ENCODE data around the gene SLC35D3.
"Not testable (repeated sequence)": the region's sequence is repeated elsewhere in the genome, so short reads cannot be mapped to it uniquely, and the experiment has no call there.

The SLC35D3 gene

DNA sequence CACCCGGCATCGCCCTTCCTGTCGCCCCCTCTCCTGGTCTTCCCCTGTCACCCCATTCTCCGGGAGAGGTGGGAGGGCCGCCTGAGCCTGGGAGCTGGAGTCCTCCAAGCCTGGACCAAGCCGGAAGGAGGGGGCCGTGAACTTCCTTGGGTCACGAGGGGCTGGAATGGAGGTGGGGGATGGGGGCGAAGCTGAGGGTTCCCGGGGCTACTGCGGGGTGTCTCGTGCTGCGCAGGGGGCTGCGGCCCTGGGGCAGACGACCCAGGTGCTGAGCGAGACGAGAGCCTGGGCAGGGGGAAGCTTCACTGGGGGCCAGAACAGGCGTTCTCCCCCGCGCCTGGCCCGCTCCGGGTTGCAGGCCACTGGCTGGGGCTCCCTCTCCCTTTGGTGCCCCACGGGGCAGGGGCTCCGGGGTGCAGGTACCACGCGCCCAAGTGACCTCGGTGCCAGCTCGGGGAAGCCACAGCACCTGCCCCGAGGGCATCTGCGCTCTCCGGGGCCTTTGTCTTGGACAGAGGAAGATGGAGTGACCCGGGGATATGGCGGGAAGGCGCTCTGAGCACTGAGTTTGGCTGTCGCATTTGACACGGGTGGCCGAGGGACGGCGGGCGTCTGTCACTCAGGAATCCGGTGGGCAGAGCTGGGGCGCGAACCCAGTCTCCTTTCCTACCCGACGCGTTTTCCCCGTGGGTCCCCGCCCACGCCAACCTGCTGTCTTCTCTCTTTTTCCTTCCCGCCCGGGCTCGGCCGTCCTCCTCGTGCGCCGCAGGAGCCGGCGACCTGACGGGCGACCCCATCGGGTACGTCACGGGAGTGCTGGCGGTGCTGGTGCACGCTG lies 1.2 kb downstream of the SLC35D3 start:
- no peak for DNase-seq (ENCODE audit: low read depth)

DNA sequence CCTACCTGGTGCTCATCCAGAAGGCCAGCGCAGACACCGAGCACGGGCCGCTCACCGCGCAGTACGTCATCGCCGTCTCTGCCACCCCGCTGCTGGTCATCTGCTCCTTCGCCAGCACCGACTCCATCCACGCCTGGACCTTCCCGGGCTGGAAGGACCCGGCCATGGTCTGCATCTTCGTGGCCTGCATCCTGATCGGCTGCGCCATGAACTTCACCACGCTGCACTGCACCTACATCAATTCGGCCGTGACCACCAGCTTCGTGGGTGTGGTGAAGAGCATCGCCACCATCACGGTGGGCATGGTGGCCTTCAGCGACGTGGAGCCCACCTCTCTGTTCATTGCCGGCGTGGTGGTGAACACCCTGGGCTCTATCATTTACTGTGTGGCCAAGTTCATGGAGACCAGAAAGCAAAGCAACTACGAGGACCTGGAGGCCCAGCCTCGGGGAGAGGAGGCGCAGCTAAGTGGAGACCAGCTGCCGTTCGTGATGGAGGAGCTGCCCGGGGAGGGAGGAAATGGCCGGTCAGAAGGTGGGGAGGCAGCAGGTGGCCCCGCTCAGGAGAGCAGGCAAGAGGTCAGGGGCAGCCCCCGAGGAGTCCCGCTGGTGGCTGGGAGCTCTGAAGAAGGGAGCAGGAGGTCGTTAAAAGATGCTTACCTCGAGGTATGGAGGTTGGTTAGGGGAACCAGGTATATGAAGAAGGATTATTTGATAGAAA lies 2.0 kb downstream of the SLC35D3 start:
- DNase-seq (ENCODE audit: low read depth): no peak

DNA sequence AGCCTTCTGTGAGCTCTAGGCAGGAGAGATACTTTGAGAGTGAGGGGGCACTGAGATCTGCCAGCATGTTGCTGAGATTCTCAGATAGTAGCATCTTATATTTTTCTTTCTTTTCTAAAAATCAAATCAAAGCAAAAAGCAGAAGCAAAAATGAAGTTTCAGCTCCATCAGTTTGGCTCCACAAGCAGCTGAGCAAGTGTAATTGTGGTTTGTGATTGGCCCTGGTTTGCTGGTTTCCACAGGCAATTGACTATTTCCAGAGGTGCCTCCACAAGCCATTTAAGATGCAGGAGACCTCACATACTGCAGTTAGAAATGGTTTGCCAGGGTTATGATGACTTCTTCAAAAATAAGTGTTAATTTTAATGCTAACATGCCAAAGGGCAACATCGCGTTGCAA lies 4.3 kb downstream of the SLC35D3 start:
- DNase-seq (ENCODE audit: low read depth): no peak

DNA sequence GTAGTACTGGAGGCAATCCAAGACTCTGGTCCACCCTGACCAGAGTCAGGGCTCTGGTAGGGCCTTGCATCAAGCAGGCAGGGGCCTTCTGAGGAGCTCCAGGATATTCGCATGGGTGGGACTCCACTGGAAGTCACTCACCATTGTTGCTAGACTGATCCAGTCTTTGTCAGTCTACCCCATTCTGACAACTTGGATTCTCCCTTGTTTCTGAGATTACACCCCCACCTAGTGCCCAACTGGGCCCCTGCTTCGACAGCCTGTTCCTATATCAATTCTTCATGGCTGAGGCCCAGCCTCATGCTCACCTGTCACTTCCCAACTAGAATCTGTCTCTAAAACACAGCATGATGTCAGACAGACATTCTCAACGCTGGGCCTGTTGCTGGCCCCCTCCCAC lies 5.2 kb downstream of the SLC35D3 start:
- DNase-seq (ENCODE audit: low read depth): no peak

DNA sequence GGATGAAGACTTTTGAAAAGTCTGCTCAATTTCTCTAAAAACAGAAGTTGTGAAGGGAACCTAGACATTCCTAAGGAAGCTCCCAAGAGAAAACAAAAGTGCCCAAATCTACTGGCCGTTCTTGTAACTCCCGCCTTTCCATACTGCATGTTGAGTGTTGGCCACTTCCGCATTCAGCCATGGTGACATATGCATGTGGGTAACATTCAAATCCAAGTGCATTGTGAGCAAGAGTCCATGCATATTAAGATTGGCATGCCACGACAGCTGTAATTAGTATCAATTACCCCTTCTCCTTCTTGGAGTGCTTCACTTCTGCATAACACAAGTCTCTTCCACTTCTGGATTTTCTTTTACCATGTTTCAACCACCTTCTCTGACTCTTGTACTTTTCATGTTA lies 8.4 kb downstream of the SLC35D3 start:
- no peak for DNase-seq (ENCODE audit: low read depth)

DNA sequence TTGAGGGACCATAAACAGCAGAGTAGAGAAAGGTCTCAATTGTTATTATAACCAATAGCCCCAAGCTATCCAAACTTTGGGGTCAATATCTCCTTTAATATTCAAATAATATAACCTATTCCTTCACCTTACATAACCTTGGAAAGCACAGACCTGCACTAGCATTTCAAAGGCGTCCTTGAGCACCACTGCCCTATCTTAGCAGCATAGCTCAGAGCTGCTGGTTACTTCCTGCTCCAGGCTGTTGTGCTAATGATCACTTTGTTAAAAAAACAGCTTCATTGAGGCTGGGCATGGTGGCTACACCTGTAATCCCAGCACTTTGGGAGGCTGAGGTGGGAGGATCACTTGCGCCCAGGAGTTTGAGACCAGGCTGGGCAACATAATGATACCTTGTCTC lies 10.5 kb downstream of the SLC35D3 start:
- no peak for DNase-seq (ENCODE audit: low read depth)

DNA sequence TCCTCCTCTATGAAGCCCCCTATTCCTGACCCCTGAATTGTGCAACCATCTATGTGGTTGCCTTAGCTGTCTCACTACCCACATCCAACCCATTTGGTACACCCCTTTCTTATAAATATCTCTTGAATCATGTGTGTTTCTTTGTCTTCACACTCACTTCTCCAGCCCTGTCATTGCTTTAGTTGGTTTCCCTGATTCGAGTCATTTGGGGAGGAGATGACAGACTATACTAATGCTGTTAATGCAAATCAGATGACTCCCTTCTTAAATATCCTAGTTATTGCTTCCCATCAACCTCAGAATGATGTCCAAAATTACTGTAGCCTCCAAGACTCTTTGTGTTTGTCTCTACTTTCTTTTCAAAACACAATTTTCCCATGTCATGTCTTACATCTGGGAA lies 23.0 kb downstream of the SLC35D3 start:
- no peak for DNase-seq (ENCODE audit: low read depth)

DNA sequence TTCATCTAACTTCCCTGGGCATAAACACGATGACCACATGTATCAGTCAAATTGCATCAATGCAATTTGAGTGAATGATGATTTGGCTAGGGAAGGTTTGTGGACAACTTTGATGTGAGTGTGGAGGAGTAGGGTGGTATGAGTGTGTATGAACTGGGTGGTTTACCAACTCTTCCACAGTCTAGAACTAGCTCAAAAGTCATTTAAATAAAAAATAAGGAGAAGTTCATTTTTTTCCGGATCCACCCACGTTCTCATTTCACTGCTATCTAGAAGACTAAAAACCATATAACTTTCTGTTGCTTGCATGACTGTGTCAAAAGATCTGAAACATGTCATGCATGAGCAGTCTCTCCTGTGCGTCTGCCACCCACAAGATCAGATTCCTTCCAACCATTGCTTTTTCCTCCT lies 23.6 kb downstream of the SLC35D3 start:
- DNase-seq (ENCODE audit: low read depth): no peak

DNA sequence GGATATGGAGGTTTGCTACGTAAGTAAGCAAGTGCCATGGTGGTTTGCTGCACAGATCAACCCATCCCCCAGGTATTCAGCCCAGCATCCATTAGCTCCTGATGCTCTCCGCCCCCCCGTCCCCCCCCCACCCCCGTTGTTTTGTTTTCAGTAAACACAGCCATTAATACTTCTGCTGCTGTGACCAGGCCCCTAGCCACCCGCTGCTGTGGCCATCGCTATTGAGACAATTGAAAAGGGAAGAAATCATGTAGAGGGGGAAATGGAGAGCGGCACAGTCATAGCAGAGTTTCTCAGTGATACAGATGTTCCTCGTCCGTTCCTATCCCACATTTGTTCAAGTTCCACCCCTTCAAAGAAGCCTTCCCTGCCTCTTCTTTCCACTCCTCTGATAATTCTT lies 24.9 kb downstream of the SLC35D3 start:
- no peak for DNase-seq (ENCODE audit: low read depth)

DNA sequence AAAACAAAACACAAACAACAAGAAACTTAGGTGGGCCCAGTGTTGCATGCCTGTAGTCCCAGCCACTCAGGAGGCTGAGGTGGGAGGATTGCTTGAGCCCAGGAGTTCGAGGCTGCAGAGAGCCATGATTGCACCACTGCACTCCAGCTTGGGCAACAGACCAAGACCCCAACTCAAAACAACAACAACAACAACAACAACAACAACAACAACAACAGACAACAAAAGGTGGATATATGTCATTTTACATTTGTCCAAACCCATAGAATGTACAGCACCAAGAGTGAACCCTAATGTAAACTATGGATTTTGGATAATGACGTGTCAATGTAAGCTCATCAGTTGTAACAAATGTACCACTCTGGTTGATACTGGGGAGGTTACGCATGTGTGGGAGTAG lies 27.9 kb downstream of the SLC35D3 start:
- DNase-seq (ENCODE audit: low read depth): not testable (repeated sequence)

DNA sequence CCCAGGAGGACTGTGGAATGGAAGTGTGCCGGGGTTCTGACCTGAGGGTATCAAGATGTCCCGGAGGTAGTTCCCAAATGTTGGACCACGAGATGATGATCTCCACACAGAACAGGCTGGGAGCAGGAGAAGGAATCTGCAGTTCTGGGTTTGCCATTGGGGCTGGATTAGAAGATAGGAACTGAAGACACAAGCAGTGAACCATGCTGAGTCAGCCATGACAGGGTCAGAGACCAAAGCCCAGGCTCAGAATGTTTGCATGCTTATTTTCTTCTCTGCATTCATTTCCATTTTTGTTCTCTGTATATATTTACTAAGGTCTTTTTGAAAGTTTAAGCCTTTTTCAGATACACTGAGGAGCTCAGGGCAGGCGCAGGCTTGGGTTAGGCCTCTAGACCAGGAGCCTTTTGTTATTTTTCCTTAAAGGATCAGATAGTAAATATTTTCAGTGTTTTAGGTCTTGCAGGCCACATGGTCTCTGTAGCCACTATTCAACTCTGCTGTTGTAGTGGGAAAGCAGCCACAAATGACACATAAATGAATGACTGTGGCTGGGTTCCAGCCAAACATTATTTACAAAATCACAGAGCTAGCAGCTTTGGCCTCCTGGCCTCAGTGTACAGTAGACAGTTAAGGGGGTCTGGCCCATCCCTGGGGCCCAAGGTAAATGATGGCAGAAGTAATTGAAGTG lies 28.5 kb downstream of the SLC35D3 start:
- no peak for DNase-seq (ENCODE audit: low read depth)

DNA sequence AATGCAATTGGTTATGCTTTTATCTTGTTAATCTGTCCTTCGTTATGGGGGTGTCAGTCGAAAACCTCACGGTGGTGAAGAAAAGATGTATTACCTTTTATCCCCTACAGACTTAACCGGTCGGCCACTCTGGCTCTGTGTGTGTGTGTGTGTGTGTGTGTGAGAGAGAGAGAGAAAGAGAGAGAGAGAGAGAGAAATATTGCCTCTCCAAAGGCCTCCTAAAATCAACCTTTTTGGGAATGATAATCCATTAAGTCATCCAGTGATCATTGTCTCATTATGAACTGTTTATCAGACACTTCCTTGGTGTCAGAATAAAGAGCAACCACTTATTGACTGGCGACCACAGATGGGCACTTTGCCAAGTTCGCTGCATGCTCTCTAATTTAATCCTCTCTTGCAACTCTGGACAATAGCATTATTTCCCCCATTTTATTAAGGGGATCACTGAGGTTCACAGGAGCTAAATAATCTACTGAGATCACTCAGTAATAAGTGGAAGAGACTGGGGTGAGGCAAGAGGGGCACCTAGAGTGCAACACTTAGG lies 30.7 kb downstream of the SLC35D3 start:
- DNase-seq (ENCODE audit: low read depth): no peak

DNA sequence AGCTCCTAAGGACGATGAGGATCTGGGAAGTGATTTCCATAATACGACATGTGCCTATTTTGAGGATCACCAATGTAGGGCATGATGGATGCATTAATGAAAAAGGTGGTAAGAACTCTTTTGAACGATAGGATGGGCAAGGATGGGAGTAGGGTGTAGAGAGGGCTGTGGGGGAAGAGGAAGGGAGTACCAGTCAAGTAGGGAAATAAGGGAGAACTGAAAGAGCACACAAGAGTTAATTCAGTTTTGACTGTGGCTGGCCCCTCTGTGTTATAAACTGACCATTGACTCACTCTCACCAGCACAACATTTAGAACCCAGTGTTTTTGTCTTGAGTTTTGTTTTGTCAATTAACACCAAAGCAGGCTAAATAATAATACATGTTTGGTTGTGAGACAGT lies 33.0 kb downstream of the SLC35D3 start:
- no peak for DNase-seq (ENCODE audit: low read depth)

DNA sequence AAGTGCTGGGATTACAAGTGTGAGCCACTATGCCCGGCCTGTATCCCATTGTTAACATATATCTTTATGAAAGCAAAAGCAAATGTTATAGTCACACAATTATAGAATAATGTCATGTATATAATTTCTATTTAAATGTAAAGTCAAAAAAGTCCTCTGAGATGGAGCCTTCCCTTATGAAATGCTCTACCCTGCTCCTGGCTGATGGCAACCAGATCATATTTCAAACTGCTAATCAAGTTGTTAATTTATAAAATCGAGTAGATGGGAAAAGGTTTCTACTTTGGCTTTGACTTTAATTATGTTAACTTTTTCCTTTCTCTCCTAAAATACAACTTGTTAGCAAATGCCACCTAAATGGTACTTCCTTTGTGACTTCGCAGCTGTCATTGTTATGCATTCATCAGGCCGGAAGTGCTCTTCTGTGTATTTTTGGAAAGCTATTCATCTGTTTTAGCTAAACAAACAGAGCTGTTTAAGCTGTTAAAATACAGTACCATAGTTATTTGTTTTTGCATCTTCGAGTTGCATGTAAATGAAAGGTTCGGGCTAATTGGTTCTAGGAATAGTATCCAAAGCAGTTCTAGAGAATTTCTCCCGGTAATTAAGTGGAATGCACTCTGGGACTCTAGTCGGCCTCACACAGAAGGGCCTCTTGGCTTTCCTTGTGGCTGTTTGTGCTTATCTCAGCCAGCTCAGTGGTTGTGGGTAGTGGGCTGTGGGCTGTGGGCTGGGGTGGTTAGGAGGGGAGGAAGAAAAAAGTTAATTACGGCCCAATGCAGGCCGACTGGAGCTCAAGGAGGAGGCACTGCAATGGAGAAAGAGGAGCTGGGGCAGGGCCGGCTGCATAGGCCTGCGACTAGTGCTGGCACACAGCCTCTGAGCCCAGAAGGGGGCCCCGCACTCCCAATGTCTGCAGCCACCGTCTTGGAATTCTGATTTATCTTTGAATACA lies 34.8 kb downstream of the SLC35D3 start:
- DNase-seq (ENCODE audit: low read depth): no peak

DNA sequence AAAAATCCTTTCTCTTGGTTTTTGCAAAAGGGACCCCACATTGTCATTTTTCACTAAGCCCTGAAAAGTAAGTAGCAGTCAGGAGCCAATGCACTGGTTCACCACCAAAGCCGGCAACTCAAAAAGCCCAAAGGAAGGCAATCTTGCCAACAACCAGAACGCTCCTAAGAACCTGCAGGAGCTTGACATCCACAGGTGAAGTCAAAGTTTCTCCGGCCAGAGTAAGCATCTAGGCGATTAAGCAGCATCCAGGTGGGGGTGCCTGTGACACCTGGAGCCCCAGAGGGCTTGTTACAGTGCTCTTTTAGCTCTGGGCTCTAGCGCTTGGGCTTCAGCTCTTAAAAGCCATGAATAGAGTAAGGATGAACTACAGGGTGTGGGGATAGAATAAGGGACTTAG lies 36.1 kb downstream of the SLC35D3 start:
- no peak for DNase-seq (ENCODE audit: low read depth)

DNA sequence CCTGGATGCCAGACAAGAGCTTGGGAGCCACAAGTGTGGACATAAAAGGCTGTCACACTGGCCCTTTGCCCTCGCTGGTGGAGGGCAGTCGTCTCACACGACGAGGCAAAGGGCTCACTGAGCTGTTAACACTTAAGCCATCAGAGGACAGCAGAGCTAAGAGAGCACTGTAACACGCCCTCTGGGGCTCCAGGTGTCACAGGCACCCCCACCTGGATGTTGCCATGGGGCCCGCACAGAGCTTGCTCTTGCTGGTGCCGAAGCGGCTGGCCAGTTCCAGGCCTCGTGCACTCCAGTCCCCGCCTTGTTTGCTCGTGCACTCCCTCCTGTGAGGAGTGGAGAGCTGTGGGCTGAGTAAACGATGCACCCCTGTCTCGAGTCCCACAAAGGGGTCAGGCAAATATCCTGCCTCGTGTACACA lies 37.4 kb downstream of the SLC35D3 start:
- DNase-seq (ENCODE audit: low read depth): no peak

DNA sequence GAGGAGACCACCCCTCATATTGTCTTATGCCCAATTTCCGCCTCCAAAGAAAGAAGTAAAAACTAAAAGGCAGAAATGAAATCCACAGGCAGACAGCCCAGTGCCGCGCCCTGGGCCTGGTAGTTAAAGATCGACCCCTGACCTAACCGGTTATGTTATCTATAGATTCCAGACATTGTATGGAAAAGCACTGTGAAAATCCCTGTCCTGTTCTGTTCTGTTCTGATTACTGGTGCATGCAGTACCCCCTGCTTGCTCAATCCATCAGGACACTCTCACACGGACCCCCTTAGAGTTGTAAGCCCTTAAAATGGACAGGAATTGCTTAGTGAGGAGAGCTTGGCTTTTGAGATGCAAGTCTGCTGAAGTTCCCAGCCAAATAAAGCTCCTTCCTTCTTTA lies 37.8 kb downstream of the SLC35D3 start:
- not testable (repeated sequence) for DNase-seq (ENCODE audit: low read depth)

DNA sequence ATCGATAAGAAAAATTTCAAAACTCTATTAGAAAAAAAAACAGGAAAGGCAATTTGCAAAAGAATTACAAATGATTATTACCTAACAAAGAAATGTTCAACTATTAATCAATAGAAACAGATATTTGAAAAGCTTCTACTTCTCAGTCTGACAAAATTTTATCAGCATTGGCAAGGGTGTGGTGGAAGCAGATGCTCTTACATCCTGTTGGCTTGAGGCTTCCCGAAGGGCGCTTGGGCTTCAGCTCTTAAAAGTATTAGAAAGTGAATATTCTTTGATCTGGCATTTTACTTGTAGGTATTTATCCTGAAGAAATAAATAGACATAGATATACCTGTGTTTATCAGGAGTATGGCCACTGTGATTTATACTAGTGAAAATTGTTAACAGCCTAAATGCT lies 38.7 kb downstream of the SLC35D3 start:
- no peak for DNase-seq (ENCODE audit: low read depth)

DNA sequence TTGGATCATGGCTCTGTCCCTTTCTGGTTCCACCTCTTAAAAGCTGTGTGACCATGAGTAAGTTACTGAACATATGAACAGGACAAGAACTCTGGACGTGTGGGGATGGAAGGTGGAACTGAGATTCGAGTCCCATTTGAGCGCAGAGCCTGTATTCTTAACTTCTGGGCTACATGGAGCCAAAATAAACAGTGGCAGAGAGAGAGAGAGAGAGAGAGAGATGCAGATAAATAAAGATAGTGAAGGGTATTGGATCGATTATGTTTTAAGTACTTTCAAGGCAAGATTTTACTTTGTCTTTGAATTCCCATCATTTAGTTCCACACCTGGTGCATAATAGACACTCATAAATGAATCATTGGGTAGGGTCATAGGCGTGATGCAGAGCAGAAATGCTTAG lies 39.7 kb downstream of the SLC35D3 start:
- no peak for DNase-seq (ENCODE audit: low read depth)

DNA sequence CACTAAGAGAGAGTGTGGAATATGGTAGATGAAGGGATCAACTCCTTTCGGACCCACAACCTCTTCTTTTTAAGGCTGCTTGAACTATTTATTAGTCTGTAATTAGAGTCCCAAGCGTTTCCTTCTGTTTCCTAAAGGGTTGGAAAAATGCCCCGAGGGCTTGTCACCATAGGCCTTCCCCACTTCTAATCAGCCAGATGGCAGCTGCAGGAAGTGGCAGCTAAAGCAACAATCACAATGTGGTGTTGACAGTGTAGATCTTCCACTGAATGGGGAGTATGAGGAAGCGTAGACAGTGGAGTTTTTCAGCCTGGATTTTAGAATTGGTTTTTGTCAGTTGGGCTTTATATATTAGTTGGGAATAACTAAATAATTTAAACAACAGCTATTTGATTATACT lies 40.6 kb downstream of the SLC35D3 start:
- no peak for DNase-seq (ENCODE audit: low read depth)

DNA sequence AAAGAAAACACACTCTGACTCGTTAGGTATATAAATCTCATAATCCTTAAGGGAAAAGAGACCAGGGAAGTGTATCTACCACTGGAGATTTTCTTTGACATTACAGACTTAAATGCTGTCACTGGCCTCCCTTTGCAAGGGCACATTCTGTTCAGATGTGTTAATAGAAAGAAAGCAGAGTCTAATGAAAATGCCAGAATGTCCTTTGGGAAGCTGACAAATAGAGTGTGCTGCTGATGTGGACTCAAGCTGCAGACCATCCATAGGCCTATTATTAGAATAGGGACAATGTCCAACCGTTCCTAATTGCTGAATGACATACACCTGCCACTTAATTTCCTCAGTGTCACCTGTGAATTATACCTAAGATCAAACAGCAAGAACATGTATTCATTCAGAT lies 41.2 kb downstream of the SLC35D3 start:
- DNase-seq (ENCODE audit: low read depth): no peak

DNA sequence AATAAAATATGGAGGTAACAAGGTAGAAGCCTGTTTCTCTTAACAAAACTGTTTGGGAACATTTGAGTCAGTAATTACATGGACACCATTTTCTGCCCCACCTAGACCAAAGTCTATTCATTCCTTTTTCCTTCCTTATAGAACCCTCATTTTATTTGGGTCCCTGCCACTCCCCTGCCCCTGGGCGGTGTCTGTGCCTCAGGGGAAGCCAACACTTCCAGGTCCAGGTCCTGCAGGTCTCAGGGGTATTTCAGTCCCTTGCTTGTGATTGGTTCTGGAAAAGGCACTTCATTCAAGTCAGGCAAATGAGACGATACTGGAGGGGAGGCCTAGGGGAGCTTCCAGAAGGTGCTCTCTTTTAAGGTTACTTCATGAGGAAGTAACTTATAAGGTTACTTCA lies 42.3 kb downstream of the SLC35D3 start:
- no peak for DNase-seq (ENCODE audit: low read depth)
